Sigmoid colon (tissue), 7 donors: ENCODE results near the gene FDXR. TPM values are rescaled to one million over a fixed set of nuclear protein-coding genes. Genes with fewer than 3 reads are reported as not detected.

ENCODE experiments used
- DNase-seq: peaks from one replicate; pipeline ENCODE4 v3.0.0-alpha.2; 2019
- H3K27ac ChIP-seq, 4 donors: fragments of 200-600 bp; sonication (generic); one replicate each; pipeline ENCODE4 v1.5.1; 2016 to 2019; ENCODE audit warnings: mild to moderate bottlenecking in 1 of 4
- H3K27me3 ChIP-seq, 3 donors: fragments of 200-600 bp; sonication (generic); one replicate each; pipeline ENCODE4 v1.5.1; 2019; ENCODE audit warnings: mild to moderate bottlenecking in 1 of 3
- H3K36me3 ChIP-seq, 4 donors: fragments of 200-600 bp; sonication (generic); one replicate each; pipeline ENCODE4 v1.5.1; 2016 to 2019
- H3K4me1 ChIP-seq, 4 donors: fragments of 200-600 bp; sonication (generic); one replicate each; pipeline ENCODE4 v1.5.1; 2017 to 2019
- H3K4me3 ChIP-seq, 4 donors: fragments of 200-600 bp; sonication (generic); one replicate each; pipeline ENCODE4 v1.5.1; 2017 to 2019; ENCODE audit warnings: mild to moderate bottlenecking in 2 of 4, moderate library complexity in 1 of 4
- H3K9me3 ChIP-seq, 4 donors: fragments of 200-600 bp in 3 of 4; sonication (generic) in 3 of 4; one replicate each; pipeline versions ENCODE4 v1.5.1 to v1.6.1; 2013 to 2019
- CTCF ChIP-seq, 4 experiments: fragments of 450-650 bp in 3 of 4; fragments of 200-600 bp in 1 of 4; IDR thresholded peaks; one replicate each; pipeline ENCODE4 v1.5.1; 2016 to 2019; ENCODE audit warnings: antibody characterized with exemption in 4 of 4, mild to moderate bottlenecking in 3 of 4, moderate library complexity in 2 of 4
- EP300 ChIP-seq, 4 donors: sonication (generic); formaldehyde crosslinking; IDR thresholded peaks; one replicate each; pipeline ENCODE4 v1.6.1; 2017; ENCODE audit warnings: antibody characterized with exemption in 4 of 4
- POLR2A ChIP-seq, 2 donors: fragments of 450-650 bp; IDR thresholded peaks; one replicate each; pipeline ENCODE4 v1.6.1; 2016; ENCODE audit warnings: antibody characterized with exemption in 2 of 2, mild to moderate bottlenecking in 2 of 2, moderate library complexity in 2 of 2
- POLR2AphosphoS5 ChIP-seq, 4 donors: sonication (generic); formaldehyde crosslinking; IDR thresholded peaks; one replicate each; pipeline ENCODE4 v1.6.1; 2017; ENCODE audit warnings: antibody characterized with exemption in 4 of 4
- WGBS, 2 donors: extraction: QIAGEN DNeasy Blood & Tissue Kit; methylation state at CpG; one replicate each; pipeline ENCODE4 v1.1.7; 2013; 5-methylcytosine and 5-hydroxymethylcytosine counted together
- intact Hi-C: fragments of 100-400 bp; cut with DNase I; formaldehyde crosslinking; loops from one replicate; pipeline ENCODE4 v1.15.1; 2023
- polyA plus RNA-seq, 3 donors: library from polyadenylated mRNA; stranded (reverse); fragments of 200-250 nt; gene quantifications; one replicate each; pipeline ENCODE4 v1.2.3, GENCODE V29; 2013
- total RNA-seq, 4 donors: library from RNA; depleted of rRNA; stranded (reverse); fragments of >200 nt; gene quantifications; one replicate each; pipeline ENCODE4 v1.1.0, GENCODE V29; 2016
- donor health status: healthy with polysubstance abuse.
- donor health status: Bipolar disorder and iron deficiency.
- donor health status: healthy.

Gene FDXR
- total and polyA plus RNA-seq, 7 donors: 3.0 to 26.9 (median 8.6) TPM

GRCh38 chr17:74892013-74892841 is 19.4 kb upstream of the FDXR start:
- H3K4me1 ChIP-seq: peaks cover 0 to 13% (median 11%) of the 10 kb centered on the region in 4 donors
- TF ChIP-seq CTCF (IDR thresholded peaks at IDR 0.05): no peak
- H3K27ac ChIP-seq: no peak overlapping the region
- DNase-seq: no peak
- intact Hi-C loops: no loop called here
- H3K9me3 ChIP-seq: no peaks in the 10 kb centered on the region
- WGBS, 2 donors: 44 to 70% methylated on average over 20 of the region's 20 CpGs
- H3K36me3 ChIP-seq: no peaks in the 10 kb centered on the region
- H3K4me3 ChIP-seq: no peak overlapping the region
- peaks cover 20 to 68% (median 30%) of the 10 kb centered on the region in 3 donors for H3K27me3 ChIP-seq

GRCh38 chr17:74890554-74890953 is 17.8 kb upstream of the FDXR start:
- H3K4me1 ChIP-seq: peaks cover 0 to 13% (median 11%) of the 10 kb centered on the region in 4 donors
- intact Hi-C loops: no loop called here
- peaks cover 20 to 58% (median 30%) of the 10 kb centered on the region in 3 donors for H3K27me3 ChIP-seq
- WGBS, 2 donors: 91 to 92% methylated on average over 7 of the region's 7 CpGs
- DNase-seq: no peak
- no peaks in the 10 kb centered on the region for H3K36me3 ChIP-seq
- H3K9me3 ChIP-seq: no peaks in the 10 kb centered on the region
- H3K4me3 ChIP-seq: no peak overlapping the region
- no peak overlapping the region for H3K27ac ChIP-seq
- TF ChIP-seq POLR2AphosphoS5 (IDR thresholded peaks at IDR 0.05): no peak
- TF ChIP-seq EP300 (IDR thresholded peaks at IDR 0.05): no peak
- no peak for TF ChIP-seq POLR2A (IDR thresholded peaks at IDR 0.05)
- TF ChIP-seq CTCF (IDR thresholded peaks at IDR 0.05): no peak

- no peak overlapping the region for H3K27ac ChIP-seq
- intact Hi-C loops: no loop called here
- H3K27me3 ChIP-seq: peaks cover 10 to 46% (median 19%) of the 10 kb centered on the region in 3 donors
- no peak for DNase-seq
- no peak for TF ChIP-seq EP300 (IDR thresholded peaks at IDR 0.05)
- TF ChIP-seq POLR2A (IDR thresholded peaks at IDR 0.05): no peak
- TF ChIP-seq CTCF (IDR thresholded peaks at IDR 0.05): no peak
- no peak for TF ChIP-seq POLR2AphosphoS5 (IDR thresholded peaks at IDR 0.05)
- H3K9me3 ChIP-seq: no peaks in the 10 kb centered on the region
- no peak overlapping the region for H3K4me3 ChIP-seq
- 72% methylated on average over 13 of the region's 13 CpGs for WGBS, 2 donors
- H3K36me3 ChIP-seq: no peaks in the 10 kb centered on the region
- peaks cover 0 to 7% (median 6%) of the 10 kb centered on the region in 4 donors for H3K4me1 ChIP-seq
Measured at GRCh38 chr17:74888469-74888868, 15.7 kb upstream of the FDXR start.

- Histone ChIP-seq H3K4me1 (no peaks in the 10 kb centered on the region), H3K36me3 (no peaks in the 10 kb centered on the region), H3K27me3 (peaks cover 0 to 30% (median 0%) of the 10 kb centered on the region in 3 donors), H3K4me3 (no peak overlapping the region), H3K27ac (no peak overlapping the region), H3K9me3 (no peaks in the 10 kb centered on the region)
- DNase-seq: no peak
- intact Hi-C loops: no loop called here
- 77 to 85% methylated on average over 15 of the region's 15 CpGs for WGBS, 2 donors
- TF ChIP-seq POLR2A (IDR thresholded peaks at IDR 0.05) (no peak), EP300 (IDR thresholded peaks at IDR 0.05) (no peak), POLR2AphosphoS5 (IDR thresholded peaks at IDR 0.05) (no peak), CTCF (IDR thresholded peaks at IDR 0.05) (no peak)
Measured at GRCh38 chr17:74883241-74883745, 10.5 kb upstream of the FDXR start.
